NCI-H2227 treated with DMSO at 0.1 percent for 48 hours (cell line): ENCODE measurements around the gene P2RY12.

Experiments used
- DNase-seq: peaks from one replicate; lab custom pipeline; 2025; lab: John Stamatoyannopoulos, UW

The P2RY12 gene

DNA sequence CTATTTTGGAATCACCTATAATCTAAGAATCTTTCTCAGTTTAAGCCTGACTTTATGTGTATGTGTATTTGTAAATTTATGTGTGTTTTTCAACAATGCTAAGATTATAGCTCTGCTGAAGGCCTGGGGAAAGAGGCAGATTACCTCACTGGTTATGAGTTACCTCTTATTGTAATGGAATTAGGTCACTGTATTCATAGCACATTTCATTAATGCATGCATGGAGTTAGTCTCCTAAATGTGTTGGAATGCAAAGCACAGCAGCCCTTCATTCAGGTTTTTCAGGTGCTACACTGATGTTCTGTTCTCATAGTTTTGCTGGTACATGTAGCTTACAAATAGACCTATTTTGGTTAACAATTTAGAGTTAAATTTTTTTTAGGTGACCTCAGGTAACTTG is 77.4 kb downstream of the P2RY12 start:
- no peak for DNase-seq

DNA sequence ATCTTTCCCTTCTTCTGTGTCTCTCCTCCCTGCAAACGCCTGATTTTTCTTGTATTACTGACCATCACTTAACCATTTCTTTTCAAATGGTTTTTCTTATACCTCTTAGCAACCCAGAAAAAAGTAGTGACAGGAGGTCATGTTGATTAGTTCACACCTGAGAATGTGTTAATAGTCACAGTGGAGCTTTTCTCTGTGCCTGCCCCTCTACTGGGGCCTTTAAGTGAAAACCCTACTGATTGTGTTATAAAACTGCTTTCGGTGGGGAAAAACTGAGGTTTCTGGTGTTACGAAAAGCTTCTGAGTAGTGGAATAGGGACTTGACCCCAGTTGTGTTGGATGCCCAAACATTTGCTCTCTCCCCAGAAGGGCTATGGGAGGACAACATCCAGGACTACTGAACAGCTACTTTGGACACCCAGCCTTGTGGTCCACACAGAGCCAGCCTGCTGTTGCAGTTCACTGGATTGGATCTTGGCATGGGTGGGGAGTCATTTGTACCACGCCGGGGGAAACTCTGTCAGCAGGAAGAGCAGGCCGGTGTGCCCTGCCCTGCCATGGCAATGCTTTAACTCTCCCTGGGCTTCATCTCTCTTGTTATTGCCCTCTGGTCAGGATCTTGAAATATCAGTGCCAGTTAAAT is 78.3 kb downstream of the P2RY12 start:
- DNase-seq = no peak

DNA sequence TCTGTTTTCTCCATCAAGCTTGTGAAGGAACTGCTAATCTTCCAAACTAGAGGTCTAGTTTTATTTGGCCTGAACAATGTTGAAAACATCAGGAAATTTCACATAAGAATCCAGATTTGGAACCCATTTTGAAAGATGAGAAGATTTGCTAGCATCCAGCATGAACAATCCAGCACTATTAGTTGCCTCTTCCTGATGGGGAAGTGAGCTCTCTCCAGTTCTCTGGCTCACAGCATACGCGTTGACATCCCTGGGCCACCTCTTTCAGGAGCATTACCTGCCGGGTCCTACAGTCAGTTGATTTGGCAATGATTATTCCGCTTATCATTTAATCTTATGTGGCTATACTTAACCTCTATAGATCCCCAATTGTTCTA is 78.8 kb downstream of the P2RY12 start:
- no peak for DNase-seq

DNA sequence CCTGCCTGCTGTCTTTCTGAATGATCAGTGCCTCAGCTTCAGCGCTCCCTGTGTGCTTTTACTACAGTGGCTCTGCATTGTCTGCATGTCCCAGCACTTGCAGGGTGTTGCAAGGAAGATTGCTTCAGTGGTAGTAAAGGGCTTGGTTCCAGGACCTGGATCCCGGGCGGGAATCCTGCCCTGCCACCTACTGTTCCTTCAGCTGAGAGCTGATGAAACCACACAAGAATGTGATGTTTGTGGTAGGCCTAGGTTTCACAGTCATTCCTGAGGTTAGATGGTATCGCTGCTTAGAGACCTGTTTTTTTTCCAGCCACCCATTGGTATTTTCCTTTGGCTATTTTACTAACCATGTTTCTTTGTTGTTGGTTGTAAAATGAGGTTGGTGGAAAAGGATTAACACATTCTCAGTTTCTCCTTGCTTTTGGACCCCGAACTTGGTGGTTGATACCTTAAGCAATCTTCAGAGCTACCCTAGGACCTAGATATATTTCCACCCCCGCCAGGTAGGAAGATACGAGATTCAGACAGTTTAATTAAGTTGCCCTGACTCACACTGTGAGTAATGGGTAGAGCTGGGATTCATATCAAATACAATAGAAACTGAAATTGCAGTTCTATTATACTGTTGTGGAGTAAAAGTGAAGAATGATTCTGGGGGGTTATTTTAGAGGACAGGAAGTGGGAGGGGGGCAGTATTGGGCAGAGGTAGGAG is 79.3 kb downstream of the P2RY12 start:
- DNase-seq = no peak

DNA sequence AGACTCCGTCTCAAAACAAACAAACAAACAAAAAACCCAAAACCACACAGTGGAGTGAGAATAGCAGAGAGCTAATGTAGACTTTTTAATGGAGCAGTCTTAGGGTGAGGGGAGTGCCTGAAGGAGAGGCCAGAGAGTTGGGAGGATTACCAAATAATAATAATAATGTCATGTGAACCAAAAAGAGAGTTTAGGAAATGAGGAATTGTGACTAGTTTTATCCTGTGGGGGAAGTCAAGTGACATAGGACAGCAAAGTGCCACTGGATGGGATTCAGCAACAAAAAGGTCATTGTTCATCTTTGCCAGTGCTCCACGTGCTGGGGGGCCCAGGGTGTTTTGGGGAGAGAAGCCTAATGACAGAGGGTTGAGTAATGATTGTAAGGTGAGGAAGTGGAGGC is 80.8 kb downstream of the P2RY12 start:
- no peak for DNase-seq

DNA sequence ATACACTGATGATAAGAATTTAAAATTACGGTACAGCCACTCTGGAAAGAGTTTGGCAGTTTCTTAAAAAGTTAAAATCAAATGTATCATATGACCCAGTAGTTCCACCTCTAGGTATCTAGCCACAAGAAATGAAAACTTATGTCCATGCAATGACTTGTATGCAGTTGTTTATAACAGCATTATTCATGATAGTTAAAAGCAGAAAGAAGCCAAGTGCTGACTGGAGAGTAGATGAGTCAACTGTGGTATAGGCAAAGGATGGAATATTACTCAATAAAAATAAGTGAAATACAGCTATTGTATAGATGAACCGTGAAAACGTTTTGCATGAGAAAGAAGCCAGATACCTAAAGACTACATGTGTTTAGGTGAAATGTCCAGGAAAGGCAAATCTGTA is 82.8 kb downstream of the P2RY12 start:
- DNase-seq = no peak

DNA sequence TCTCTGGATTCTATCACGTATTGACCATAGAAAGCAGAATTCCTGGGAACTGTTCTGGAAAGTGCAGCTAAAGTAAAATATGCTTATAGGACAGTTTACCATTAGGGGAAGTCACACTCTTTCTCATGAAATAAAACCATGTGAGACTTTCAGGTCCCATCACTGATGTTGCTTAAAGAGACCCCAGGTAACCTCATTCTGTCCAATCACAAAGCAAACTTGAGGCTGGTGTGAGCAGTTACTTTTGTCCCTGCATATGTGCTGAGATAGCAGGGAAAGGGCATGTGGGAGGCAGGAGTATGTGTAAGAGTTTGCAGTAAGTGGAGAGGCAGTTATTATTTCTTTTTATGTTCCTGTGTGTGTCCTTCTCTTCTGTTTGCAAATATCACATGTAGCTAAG is 84.0 kb downstream of the P2RY12 start:
- DNase-seq = no peak

DNA sequence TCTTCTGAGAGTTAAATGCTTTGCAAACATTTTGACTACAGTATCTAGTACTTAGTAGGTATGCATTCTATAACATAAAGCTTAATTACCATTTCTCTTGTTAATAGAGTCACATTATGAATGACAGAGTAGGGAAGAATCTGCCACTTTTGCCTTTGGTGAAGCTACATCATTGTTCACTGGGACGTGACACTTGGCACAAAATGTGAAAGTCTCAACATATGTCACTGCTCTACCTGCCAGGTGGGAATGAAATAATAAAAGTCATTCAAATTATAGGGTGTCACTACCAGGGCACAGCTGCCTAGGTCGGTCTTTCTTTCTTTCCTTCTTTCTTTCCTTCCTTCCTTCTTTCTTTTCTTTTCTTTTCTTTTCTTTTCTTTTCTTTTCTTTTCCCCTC is 85.5 kb downstream of the P2RY12 start:
- no peak for DNase-seq

DNA sequence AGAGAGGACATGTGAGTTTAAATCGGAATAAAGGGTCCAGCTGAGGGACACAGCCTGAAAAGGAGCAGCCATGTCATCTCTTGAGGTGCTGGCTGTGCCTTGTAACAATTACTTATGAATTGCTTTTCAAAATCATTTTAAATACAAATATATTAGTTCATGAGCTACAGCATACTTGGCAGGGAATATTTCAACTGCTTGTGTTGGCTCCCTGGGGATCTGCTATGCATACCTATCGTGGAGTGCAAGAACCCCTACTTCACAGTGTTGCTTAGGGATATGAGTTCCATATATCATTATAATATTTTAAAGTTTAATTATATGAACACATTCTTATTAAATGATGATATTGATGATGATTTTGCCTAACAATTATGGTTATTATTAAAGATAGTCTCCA is 87.1 kb downstream of the P2RY12 start:
- no peak for DNase-seq

DNA sequence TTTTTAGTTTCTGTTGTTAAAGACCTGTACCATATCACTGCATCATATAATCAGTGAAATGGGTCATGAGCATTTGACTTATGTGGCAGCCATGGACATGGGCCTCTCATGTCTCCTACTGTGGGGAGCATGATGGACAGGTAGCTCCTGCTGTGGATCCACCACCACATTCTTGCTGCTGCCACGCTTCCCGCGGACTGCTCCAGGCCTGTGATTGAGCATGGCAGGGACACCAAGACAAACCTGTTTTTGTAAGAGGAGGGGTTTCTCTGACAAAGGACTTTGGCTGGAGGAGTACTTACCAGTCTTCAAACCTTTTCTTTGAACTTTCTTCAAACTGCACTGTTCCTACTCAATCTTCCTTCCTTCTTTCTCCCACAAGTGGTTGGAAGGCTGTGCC is 88.3 kb downstream of the P2RY12 start:
- DNase-seq = no peak

DNA sequence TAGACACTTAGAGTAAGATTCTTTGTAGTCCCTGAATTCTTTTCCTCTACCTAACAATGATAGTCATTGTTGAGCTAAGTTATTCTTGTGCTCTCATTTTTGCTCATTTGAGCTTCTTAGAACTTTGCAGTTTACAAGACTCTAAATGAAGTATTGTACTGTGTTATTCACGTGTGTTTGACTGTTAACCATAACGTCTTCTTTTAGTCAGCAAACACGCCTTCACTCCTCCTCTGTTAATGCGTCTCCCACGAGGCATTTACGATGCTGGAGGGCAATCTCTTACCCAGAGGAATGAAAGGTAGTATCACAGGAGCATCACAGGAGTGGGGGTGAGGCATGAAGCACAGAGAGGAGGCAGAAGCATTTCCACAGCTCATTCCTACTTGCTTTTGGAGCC is 91.4 kb downstream of the P2RY12 start:
- DNase-seq = no peak

DNA sequence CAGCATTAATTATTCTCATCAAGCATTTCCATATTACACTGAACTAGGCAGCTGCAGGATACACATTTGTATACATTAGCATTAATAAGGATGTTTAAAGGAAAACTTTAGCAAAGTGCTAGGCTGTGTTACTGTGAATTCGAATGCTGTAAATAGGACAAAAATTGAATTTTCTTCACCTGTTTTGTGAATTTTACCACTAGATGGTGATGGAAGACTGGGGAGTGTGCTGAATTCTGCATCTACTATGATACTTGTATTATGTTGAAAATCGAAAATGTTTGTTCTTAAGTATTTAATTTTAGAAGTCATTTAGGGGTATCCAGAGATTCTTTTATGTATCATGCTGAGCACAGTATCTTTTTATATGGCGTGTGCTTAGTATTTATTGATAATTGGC is 93.9 kb downstream of the P2RY12 start:
- DNase-seq = no peak

DNA sequence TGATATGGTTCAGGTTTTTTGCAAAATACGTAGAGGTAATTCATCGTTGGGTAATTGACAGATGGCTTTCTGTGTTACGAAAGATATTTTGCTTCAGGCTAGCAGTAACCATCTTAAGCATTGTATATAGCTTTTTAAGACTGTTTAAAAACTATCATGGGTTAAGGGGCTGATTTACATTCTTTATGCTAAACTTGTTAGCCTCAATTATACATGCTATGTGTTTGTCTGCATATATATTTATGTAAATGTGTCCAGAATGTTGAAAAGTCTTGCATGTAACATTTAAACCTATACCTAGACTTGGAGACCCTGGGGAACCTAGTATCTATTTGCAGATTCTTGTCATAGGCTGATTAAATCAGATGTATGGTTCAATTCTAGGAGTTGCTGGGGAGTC is 95.1 kb downstream of the P2RY12 start:
- DNase-seq = no peak
